ENCODE measurements around the gene FTO.

DNA sequence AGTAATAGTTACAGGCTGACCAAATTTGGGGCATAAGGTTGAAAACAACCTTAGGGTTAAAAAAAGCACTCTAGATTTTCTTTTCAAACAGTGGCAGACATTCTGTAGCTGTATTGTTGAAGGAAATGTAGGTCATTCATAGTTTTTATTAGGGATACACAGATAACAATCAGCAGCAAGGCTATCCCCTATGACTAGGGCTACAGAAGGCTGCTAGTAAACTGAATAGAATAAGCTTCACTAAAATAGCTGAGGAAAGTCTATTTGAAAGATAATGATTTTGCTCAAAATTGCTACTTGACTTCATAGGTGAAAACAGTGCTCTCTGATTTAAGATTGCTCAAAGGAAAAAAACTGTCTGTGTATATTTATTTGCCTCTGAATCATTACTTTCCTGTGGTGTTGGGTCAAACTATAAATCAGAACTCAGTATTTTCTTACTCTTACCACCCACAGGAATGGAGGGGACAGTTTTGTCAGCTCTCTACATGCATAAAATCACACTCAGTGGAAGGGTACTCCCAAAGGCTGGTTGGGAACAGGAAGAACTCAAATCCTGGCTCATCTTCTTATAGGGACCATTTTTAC, 25.1 kb upstream of the FTO start:
- no peak for TF ChIP-seq SMAD3 (CRISPR knock-in tag; IDR thresholded peaks at IDR 0.05; ENCODE audit: borderline replicate concordance)
- no peak for TF ChIP-seq RELA (CRISPR knock-in tag; IDR thresholded peaks at IDR 0.05; ENCODE audit: borderline replicate concordance)
- TF ChIP-seq ATF1 (CRISPR knock-in tag; IDR thresholded peaks at IDR 0.05) = no peak
- TF ChIP-seq ZNF138 (CRISPR knock-in tag; conservative IDR thresholded peaks at IDR 0.05) = no peak
- TF ChIP-seq, protein P1, sequence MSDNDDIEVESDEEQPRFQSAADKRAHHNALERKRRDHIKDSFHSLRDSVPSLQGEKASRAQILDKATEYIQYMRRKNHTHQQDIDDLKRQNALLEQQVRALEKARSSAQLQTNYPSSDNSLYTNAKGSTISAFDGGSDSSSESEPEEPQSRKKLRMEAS (CRISPR knock-in tag; IDR thresholded peaks at IDR 0.05) = no peak
- TF ChIP-seq, protein P2, sequence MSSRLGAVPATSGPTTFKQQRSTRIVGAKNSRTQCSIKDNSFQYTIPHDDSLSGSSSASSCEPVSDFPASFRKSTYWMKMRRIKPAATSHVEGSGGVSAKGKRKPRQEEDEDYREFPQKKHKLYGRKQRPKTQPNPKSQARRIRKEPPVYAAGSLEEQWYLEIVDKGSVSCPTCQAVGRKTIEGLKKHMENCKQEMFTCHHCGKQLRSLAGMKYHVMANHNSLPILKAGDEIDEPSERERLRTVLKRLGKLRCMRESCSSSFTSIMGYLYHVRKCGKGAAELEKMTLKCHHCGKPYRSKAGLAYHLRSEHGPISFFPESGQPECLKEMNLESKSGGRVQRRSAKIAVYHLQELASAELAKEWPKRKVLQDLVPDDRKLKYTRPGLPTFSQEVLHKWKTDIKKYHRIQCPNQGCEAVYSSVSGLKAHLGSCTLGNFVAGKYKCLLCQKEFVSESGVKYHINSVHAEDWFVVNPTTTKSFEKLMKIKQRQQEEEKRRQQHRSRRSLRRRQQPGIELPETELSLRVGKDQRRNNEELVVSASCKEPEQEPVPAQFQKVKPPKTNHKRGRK (CRISPR knock-in tag; IDR thresholded peaks at IDR 0.05; ENCODE audit: borderline replicate concordance) = no peak
- TF ChIP-seq NFYB (CRISPR knock-in tag; conservative IDR thresholded peaks at IDR 0.05; ENCODE audit: low read depth) = no peak
- TF ChIP-seq, protein P3, sequence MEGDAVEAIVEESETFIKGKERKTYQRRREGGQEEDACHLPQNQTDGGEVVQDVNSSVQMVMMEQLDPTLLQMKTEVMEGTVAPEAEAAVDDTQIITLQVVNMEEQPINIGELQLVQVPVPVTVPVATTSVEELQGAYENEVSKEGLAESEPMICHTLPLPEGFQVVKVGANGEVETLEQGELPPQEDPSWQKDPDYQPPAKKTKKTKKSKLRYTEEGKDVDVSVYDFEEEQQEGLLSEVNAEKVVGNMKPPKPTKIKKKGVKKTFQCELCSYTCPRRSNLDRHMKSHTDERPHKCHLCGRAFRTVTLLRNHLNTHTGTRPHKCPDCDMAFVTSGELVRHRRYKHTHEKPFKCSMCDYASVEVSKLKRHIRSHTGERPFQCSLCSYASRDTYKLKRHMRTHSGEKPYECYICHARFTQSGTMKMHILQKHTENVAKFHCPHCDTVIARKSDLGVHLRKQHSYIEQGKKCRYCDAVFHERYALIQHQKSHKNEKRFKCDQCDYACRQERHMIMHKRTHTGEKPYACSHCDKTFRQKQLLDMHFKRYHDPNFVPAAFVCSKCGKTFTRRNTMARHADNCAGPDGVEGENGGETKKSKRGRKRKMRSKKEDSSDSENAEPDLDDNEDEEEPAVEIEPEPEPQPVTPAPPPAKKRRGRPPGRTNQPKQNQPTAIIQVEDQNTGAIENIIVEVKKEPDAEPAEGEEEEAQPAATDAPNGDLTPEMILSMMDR (IDR thresholded peaks at IDR 0.05) = no peak
- TF ChIP-seq TEAD4 (CRISPR knock-in tag; IDR thresholded peaks at IDR 0.05) = no peak
- TF ChIP-seq, protein P4, sequence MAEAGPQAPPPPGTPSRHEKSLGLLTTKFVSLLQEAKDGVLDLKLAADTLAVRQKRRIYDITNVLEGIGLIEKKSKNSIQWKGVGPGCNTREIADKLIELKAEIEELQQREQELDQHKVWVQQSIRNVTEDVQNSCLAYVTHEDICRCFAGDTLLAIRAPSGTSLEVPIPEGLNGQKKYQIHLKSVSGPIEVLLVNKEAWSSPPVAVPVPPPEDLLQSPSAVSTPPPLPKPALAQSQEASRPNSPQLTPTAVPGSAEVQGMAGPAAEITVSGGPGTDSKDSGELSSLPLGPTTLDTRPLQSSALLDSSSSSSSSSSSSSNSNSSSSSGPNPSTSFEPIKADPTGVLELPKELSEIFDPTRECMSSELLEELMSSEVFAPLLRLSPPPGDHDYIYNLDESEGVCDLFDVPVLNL (CRISPR knock-in tag; IDR thresholded peaks at IDR 0.05; ENCODE audit: borderline replicate concordance, low read depth) = no peak
